ENCODE data around the gene ASIC4. TPM values are rescaled to one million over a fixed set of nuclear protein-coding genes. Genes with fewer than 3 reads are reported as not detected.

The ASIC4 gene
- total and polyA plus RNA-seq, 2 of the 13 experiments (the other 11 are each of a cell fraction or from before 2014, with no cell fraction given) = 0.03 TPM; not detected in 1

DNA sequence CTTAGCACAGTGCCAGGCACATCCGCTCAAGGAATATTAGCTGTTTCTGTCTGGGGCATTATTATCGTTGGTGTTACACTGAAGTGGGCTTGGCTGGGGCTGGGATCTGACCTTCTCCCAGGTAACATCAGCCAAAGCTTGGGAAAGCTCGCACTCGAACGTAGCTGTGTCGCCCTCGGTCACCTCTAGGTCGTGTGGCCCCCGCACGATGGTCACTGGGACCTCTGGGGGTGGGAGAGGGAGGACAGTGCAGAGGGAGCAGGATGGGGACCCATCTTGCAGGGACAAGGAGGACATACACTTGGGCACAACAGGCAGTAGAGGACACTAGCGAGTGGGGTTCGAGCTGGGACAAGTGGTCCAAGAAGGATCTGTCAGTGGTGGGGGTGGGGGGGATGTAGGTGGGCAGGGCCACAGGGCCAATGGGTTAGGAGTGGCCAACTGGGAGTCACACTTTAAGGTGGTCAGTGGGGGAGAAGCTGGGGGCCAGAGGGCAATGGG, 39.2 kb downstream of the ASIC4 start (continued):
- TF ChIP-seq, protein P1, sequence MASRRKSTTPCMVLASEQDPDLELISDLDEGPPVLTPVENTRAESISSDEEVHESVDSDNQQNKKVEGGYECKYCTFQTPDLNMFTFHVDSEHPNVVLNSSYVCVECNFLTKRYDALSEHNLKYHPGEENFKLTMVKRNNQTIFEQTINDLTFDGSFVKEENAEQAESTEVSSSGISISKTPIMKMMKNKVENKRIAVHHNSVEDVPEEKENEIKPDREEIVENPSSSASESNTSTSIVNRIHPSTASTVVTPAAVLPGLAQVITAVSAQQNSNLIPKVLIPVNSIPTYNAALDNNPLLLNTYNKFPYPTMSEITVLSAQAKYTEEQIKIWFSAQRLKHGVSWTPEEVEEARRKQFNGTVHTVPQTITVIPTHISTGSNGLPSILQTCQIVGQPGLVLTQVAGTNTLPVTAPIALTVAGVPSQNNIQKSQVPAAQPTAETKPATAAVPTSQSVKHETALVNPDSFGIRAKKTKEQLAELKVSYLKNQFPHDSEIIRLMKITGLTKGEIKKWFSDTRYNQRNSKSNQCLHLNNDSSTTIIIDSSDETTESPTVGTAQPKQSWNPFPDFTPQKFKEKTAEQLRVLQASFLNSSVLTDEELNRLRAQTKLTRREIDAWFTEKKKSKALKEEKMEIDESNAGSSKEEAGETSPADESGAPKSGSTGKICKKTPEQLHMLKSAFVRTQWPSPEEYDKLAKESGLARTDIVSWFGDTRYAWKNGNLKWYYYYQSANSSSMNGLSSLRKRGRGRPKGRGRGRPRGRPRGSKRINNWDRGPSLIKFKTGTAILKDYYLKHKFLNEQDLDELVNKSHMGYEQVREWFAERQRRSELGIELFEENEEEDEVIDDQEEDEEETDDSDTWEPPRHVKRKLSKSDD (CRISPR knock-in tag; IDR thresholded peaks at IDR 0.05; ENCODE audit: low read depth) = peak; percentile 42; the same call in 1 of the 2 replicates
- no peak for TF ChIP-seq SNAPC2 (CRISPR knock-in tag; IDR thresholded peaks at IDR 0.05)
- TF ChIP-seq NRL (CRISPR knock-in tag; IDR thresholded peaks at IDR 0.05; ENCODE audit: borderline replicate concordance) = no peak
- 0 out of 2 replicates have a peak, but pooled peaks have one; percentile 27 for TF ChIP-seq POLR2AphosphoS2 (IDR thresholded peaks at IDR 0.05; ENCODE audit: low read depth, low read length)
- TF ChIP-seq HES4 (CRISPR knock-in tag; IDR thresholded peaks at IDR 0.05; ENCODE audit: borderline replicate concordance) = no peak
- TF ChIP-seq, protein P2, sequence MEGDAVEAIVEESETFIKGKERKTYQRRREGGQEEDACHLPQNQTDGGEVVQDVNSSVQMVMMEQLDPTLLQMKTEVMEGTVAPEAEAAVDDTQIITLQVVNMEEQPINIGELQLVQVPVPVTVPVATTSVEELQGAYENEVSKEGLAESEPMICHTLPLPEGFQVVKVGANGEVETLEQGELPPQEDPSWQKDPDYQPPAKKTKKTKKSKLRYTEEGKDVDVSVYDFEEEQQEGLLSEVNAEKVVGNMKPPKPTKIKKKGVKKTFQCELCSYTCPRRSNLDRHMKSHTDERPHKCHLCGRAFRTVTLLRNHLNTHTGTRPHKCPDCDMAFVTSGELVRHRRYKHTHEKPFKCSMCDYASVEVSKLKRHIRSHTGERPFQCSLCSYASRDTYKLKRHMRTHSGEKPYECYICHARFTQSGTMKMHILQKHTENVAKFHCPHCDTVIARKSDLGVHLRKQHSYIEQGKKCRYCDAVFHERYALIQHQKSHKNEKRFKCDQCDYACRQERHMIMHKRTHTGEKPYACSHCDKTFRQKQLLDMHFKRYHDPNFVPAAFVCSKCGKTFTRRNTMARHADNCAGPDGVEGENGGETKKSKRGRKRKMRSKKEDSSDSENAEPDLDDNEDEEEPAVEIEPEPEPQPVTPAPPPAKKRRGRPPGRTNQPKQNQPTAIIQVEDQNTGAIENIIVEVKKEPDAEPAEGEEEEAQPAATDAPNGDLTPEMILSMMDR (CRISPR knock-in tag; IDR thresholded peaks at IDR 0.05) = 0 out of 2 replicates have a peak, but pooled peaks have one; percentile 23
- no peak for TF ChIP-seq ZNF790 (CRISPR knock-in tag; IDR thresholded peaks at IDR 0.05; ENCODE audit: borderline replicate concordance)
- 0 out of 2 replicates have a peak, but pooled peaks have one; percentile 35 for TF ChIP-seq ZFP36L1 (CRISPR knock-in tag; IDR thresholded peaks at IDR 0.05)
- TF ChIP-seq HCFC1 (IDR thresholded peaks at IDR 0.05; ENCODE audit: low read depth, low read length) = no peak
- TF ChIP-seq, protein P3, sequence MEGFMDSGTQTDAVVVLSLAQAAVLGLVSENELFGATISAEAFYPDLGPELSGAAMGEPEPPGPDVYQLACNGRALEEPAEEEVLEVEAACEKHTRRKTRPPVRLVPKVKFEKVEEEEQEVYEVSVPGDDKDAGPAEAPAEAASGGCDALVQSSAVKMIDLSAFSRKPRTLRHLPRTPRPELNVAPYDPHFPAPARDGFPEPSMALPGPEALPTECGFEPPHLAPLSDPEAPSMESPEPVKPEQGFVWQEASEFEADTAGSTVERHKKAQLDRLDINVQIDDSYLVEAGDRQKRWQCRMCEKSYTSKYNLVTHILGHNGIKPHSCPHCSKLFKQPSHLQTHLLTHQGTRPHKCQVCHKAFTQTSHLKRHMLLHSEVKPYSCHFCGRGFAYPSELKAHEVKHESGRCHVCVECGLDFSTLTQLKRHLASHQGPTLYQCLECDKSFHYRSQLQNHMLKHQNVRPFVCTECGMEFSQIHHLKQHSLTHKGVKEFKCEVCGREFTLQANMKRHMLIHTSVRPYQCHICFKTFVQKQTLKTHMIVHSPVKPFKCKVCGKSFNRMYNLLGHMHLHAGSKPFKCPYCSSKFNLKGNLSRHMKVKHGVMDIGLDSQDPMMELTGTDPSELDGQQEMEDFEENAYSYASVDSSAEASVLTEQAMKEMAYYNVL (CRISPR knock-in tag; IDR thresholded peaks at IDR 0.05; ENCODE audit: borderline replicate concordance) = no peak

Data from HepG2 (cell line).